Measurements from ENCODE around the gene ZNF3. TPM values are rescaled to one million over a fixed set of nuclear protein-coding genes. Genes with fewer than 3 reads are reported as not detected.

Gene ZNF3
- total and polyA plus RNA-seq, 9 of the 15 experiments (the other 6 are each of a cell fraction or from before 2014, with no cell fraction given), result 30.0 to 64.9 (median 51.5) TPM

DNA sequence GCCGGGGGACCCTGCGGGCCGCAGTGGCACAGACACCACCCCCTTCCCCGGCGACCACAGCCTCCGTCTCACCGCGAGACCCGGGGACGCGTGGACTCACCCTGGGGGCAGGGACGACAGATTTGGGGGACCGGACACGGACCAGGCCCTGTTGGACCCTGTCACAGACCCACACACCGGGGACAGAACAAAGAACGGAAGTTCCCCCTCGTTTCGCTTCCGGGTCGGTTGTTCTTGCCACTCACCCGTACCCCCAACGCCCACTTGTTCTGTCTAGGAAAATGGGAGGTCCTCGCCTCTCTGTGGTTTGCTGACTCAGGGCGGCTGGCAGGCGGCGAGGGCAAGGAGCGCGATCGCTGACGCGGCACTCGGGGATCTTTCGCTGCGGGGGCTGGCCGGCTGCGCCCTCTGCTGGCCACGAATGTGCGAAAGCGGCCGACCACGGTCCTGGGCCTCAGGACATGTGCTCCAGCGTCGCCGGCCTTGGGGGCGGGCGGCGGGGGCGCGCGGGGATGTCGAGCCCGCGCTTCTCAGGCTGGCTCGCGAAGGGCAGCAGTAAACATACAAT is at the start of gene ZNF3 (continued):
- TF ChIP-seq, protein P1, sequence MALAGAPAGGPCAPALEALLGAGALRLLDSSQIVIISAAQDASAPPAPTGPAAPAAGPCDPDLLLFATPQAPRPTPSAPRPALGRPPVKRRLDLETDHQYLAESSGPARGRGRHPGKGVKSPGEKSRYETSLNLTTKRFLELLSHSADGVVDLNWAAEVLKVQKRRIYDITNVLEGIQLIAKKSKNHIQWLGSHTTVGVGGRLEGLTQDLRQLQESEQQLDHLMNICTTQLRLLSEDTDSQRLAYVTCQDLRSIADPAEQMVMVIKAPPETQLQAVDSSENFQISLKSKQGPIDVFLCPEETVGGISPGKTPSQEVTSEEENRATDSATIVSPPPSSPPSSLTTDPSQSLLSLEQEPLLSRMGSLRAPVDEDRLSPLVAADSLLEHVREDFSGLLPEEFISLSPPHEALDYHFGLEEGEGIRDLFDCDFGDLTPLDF (CRISPR knock-in tag; IDR thresholded peaks at IDR 0.05), result peak; percentile 84
- TF ChIP-seq E2F8 (IDR thresholded peaks at IDR 0.05; ENCODE audit: low read depth, partially characterized antibody), result peak; percentile 91
- TF ChIP-seq, protein P2, sequence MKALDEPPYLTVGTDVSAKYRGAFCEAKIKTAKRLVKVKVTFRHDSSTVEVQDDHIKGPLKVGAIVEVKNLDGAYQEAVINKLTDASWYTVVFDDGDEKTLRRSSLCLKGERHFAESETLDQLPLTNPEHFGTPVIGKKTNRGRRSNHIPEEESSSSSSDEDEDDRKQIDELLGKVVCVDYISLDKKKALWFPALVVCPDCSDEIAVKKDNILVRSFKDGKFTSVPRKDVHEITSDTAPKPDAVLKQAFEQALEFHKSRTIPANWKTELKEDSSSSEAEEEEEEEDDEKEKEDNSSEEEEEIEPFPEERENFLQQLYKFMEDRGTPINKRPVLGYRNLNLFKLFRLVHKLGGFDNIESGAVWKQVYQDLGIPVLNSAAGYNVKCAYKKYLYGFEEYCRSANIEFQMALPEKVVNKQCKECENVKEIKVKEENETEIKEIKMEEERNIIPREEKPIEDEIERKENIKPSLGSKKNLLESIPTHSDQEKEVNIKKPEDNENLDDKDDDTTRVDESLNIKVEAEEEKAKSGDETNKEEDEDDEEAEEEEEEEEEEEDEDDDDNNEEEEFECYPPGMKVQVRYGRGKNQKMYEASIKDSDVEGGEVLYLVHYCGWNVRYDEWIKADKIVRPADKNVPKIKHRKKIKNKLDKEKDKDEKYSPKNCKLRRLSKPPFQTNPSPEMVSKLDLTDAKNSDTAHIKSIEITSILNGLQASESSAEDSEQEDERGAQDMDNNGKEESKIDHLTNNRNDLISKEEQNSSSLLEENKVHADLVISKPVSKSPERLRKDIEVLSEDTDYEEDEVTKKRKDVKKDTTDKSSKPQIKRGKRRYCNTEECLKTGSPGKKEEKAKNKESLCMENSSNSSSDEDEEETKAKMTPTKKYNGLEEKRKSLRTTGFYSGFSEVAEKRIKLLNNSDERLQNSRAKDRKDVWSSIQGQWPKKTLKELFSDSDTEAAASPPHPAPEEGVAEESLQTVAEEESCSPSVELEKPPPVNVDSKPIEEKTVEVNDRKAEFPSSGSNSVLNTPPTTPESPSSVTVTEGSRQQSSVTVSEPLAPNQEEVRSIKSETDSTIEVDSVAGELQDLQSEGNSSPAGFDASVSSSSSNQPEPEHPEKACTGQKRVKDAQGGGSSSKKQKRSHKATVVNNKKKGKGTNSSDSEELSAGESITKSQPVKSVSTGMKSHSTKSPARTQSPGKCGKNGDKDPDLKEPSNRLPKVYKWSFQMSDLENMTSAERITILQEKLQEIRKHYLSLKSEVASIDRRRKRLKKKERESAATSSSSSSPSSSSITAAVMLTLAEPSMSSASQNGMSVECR (CRISPR knock-in tag; IDR thresholded peaks at IDR 0.05), result peak; percentile 94
- TF ChIP-seq, protein P3, sequence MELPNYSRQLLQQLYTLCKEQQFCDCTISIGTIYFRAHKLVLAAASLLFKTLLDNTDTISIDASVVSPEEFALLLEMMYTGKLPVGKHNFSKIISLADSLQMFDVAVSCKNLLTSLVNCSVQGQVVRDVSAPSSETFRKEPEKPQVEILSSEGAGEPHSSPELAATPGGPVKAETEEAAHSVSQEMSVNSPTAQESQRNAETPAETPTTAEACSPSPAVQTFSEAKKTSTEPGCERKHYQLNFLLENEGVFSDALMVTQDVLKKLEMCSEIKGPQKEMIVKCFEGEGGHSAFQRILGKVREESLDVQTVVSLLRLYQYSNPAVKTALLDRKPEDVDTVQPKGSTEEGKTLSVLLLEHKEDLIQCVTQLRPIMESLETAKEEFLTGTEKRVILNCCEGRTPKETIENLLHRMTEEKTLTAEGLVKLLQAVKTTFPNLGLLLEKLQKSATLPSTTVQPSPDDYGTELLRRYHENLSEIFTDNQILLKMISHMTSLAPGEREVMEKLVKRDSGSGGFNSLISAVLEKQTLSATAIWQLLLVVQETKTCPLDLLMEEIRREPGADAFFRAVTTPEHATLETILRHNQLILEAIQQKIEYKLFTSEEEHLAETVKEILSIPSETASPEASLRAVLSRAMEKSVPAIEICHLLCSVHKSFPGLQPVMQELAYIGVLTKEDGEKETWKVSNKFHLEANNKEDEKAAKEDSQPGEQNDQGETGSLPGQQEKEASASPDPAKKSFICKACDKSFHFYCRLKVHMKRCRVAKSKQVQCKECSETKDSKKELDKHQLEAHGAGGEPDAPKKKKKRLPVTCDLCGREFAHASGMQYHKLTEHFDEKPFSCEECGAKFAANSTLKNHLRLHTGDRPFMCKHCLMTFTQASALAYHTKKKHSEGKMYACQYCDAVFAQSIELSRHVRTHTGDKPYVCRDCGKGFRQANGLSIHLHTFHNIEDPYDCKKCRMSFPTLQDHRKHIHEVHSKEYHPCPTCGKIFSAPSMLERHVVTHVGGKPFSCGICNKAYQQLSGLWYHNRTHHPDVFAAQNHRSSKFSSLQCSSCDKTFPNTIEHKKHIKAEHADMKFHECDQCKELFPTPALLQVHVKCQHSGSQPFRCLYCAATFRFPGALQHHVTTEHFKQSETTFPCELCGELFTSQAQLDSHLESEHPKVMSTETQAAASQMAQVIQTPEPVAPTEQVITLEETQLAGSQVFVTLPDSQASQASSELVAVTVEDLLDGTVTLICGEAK (IDR thresholded peaks at IDR 0.05), result peak; percentile 99
- TF ChIP-seq, protein P3 (CRISPR knock-in tag; IDR thresholded peaks at IDR 0.05), result no peak
- peak; percentile 95 for TF ChIP-seq SIN3B (IDR thresholded peaks at IDR 0.05; ENCODE audit: low read depth)
- TF ChIP-seq TGIF2 (CRISPR knock-in tag; IDR thresholded peaks at IDR 0.05), result peak; percentile 60; the same call in 1 of the 2 replicates
